GM21526 (cell line): ENCODE measurements around the gene GTF2H2C_2.
"Not testable (repeated sequence)": the region's sequence is repeated elsewhere in the genome, so short reads cannot be mapped to it uniquely, and the experiment has no call there.

Experiments
- ATAC-seq: cut with Tn5 transposase; IDR thresholded peaks from one replicate; pipeline ENCODE4 v1.9.1; 2021; ENCODE audit warnings: moderate library complexity; ENCODE audit not compliant: unreplicated experiment, low FRiP score

GTF2H2C_2 gene

DNA sequence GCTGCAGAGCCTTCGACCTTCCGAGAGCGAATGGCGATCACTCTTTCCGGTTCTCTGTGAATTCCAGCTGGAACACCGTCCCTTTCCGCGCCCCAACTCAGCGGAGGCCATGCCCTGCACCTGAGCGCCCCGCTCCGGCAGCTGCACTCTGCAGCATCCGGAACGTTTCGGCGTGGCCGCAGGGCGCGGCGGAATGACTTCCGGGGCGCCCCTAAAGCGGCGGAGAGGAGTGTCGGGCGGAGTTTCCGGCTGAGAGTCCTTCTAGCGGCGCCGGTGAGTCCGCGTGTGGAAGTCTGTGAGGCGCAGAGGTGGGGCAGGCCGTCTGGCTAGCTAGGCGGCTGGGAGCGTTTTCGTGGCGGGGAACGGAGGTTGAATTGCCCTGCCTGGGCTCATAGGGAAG, at the start of gene GTF2H2C_2:
Gene GTF2H2C_2, plus strand, starts transcription at position 252 of the 400 bp plus-strand sequence.
- peak; percentile 96 for ATAC-seq

DNA sequence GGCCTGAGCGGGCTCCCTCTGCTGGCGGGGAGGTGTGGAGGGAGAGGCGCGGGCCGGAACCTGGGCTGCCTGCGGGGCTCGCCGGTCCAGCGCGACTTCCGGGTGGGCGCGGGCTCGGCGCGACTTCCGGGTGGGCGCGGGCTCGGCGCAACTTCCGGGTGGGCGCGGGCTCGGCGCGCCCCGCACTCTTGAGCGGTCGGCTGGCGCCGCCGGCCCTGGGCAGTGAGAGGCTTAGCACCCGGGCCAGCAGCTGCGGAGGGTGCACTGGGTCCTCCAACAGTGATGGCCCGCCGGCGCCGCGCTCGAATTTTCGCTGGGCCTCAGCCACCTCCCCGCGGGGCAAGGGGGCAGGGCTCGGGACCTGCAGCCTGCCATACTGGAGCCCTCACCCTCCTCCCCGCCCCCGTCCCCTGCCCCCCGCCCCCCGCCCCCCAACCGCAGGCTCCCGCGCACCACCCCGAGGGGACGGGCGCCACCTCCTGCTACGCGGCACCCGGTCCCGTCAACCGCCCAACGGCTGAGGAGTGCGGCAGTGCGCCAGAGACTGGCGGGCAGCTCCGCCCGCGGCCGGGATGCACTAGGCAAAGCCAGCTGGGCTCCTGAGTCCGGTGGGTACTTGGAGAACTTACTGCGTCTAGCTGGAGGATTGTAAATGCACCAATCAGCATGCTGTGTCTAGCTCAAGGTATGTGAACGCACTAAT, 14.0 kb upstream of the GTF2H2C_2 start:
- ATAC-seq: peak; percentile 88

DNA sequence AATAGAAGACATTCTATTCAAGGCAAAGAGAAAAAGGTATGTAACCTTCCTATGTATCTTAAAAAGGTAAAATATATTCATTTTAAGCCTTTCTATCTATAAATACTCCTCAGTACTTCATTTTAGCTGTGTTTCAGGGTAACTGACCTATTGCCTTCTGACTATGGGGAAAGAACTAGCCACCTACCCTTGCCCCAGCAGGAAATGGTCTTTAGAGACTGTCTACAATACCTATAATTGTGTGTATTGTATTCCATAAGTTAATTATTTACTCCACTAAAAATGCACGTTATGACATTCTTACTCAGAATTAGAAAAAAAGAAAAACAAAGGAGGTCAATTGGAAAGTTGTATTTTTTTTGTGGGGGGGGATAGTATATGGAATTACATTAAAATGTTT, 6.2 kb downstream of the GTF2H2C_2 start:
- not testable (repeated sequence) for ATAC-seq

DNA sequence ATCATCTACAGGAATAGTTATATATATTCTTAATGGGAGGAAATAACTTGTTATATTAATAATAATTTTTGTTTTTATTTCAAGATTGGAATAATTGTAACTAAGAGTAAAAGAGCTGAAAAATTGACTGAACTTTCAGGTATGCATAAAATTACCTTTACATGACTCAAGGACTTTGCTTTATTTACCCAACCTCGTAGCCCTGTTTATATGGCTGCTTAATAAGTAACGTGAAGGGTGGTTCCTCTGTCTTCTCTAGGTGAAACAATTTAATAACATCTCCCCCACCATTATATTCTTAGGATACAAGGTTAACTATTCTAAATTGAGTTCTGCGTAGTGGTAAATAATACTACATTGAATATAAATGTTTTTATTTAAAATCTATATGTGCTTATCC, 8.0 kb downstream of the GTF2H2C_2 start:
- not testable (repeated sequence) for ATAC-seq

DNA sequence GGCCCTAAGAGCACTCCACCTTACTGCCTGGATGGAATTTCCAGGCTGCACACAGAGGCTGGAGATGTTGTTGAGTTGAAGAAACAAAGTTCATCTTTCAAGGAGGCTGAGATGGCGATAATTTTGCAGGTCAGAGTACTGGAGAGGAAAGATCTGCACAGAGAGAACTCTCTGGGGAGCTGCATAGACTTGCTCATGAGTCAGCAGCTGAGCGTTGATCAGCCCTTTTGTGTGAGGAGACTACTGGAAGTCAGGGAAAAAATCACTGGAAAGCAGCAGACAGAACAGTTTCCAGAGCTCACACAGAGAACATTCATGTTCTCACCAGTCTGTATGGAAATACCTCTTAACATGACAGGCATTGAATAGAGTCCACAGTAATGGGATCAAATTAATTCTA, 23.4 kb downstream of the GTF2H2C_2 start:
- ATAC-seq: not testable (repeated sequence)

DNA sequence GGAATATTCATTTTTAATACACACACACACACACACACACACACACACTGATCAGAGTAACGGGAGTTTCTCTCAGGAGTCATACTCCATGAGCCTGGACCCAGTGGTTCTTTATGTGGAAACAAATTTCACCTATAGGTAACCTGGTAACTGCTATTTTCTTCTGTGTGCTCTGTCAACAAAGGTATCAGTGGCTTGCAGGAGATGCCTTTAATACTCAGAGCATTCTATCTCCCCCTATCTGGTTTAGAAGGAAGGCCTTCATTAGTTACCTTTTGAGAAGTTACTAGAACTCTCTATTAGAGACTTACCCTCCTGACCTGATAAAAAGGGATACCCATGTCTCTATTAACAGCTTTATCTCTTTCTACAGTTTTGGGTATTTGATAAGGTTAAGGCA, 34.4 kb downstream of the GTF2H2C_2 start:
- not testable (repeated sequence) for ATAC-seq

DNA sequence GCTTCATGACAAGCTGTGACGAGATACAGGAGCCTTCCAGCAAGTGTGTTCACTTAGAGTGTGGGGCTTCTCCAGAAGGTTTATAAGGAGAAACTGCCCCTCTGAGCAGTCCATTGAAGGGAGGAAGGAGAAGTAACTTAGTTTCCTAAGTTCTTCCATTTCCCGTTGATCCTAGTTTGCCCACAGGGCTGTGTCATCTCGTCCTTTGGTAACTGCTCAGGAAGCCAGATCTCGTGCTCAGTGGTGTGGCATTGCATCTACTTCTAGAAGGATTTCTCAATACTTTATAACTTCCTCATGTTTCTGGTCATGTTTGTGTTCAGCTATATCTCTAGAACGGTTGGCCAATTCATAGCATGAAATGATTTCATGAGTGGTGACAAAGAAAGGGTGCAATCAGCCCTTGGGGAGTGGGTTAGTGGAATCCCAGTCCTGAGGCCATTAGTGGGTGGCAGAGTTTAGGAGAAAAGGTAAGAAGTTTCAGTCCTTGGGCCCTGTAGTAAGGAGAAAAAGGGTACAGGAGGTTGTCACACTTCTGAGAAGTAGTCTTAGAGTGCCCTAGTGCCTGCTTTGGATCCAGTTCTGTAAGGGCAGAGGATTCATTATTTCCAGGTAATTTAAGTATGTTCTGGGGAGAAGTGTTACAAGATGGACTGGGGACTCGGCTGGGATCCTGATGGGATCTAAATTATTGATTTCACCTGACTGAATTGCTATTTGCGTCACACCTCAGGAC, 36.2 kb downstream of the GTF2H2C_2 start:
- ATAC-seq: not testable (repeated sequence)

DNA sequence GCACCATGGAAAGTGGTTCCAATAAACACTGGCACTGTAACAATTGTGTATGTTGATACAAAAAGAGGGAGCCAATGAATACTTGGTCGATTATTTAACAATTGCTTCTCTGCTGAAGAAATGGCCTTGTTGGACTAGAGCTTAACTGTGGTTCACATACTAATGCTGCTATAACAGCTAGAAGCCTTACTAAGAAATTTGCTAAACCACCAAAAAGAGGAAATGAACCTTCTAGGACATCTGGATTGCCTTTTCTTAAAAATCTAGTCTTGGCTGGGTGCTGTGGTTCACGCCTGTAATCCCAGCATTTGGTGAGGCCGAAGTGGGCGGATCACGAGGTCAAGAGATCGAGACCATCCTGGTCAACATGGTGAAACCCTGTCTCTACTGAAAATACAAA, 41.9 kb downstream of the GTF2H2C_2 start:
- ATAC-seq: peak; percentile 83

DNA sequence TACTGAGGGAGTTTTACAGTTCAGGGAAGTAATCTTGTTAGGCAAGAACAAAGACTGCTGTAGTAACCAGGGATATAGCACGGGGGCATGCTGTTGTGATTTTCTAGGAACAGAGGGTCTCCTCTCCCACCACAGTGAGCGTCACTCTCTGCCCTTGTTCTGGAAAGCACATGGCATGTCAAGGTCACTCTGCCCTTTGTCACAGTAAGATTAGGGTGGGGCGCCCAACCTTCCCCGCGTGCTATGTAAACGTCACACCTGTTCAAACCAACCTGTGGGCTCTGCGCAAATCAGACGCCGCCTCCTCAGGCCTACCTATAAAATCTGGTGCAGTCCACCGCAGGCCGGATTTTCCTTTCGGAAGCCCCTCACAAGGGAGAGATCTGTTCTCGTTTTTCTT, 44.0 kb downstream of the GTF2H2C_2 start:
- not testable (repeated sequence) for ATAC-seq

DNA sequence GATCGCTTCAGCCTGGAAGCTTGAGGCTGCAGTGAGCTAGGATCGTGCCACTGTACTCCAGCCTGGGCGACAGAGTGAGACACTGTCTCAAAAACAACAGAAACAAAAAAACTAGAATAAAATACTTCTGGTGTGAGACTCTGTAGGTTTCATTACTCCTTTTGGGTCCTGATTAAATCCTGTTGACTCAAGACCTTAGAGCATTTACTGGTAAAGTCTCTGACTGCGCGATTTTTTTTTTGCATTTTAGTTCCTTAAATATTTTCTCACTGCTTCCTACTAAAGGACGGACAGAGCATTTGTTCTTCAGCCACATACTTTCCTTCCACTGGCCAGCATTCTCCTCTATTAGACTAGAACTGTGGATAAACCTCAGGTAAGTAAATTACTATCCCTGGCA, 46.8 kb downstream of the GTF2H2C_2 start:
- ATAC-seq: not testable (repeated sequence)

DNA sequence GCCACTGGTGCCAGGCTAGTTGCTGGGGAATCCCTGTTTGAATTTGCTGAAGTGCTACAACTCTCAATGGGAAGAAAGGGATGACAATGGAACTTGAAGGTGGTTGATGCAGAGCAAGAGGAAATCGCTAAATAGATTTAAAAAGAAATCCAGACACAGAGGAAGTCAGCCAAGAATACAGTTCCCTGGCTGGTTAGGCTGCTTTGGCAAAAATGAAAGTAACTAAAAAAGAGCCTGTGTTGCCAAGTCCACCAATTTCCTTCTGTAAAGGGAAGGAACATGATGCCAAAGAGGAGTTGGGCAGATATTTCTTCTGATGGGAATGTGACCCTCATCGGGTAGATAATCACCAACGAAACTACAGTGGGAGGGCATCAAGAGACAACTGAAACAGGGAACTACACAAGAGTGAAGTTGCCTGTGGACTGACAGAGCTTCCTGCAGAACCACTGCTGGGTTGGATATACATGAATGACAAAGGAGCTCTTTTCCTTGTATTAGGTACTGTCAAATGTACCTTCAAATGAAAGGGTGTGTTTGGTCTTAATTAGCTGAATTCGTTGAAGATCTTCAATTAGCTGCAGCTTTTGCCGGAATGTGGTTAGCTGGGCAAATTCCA, 49.0 kb downstream of the GTF2H2C_2 start:
- ATAC-seq: not testable (repeated sequence)

DNA sequence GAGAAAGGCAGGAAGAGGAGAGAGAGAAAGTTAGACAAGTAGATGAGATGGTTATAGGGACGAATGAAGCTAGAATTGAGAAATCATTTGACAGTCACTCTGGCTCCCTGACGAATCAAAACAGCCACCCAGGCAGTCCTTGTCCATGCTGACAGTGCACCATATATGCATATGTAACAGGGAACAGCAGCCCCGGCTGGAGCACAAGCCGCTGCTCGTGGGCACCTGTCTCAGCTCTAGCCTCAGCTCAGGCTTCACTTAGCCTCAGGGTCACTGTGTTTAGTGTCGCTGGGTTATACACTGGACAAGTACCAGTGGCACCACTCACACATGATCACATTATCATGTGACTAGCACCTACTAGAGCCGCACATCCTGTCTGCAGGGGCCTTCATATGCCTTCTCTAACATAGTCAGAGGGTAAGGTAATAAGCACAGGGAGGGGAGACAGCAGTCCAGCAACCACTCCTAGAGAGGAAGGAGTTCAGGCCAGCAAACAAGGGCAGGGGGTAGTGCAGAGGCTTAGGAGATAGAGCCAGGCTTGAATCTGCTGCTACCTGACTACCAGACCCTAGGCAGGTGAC, 54.9 kb downstream of the GTF2H2C_2 start:
- not testable (repeated sequence) for ATAC-seq
